Osteoblast (primary cell): ENCODE data around the gene SPPL2C. TPM values are rescaled to one million over a fixed set of nuclear protein-coding genes. Genes with fewer than 3 reads are reported as not detected.

ENCODE experiments used
- DNase-seq: peaks from one replicate; pipeline ENCODE4 v3.0.0; 2011; ENCODE audit warnings: low spot score, mixed read lengths; ENCODE audit not compliant: insufficient read length; ENCODE audit errors: missing footprints
- H2AFZ ChIP-seq: 2 replicates; pipeline ENCODE4 v1.6.0; 2011; ENCODE audit warnings: mild to moderate bottlenecking, low read length
- H3K27ac ChIP-seq: 2 replicates; pipeline ENCODE4 v1.5.1; 2011; ENCODE audit warnings: mild to moderate bottlenecking, low read depth, low read length, moderate library complexity
- H3K27me3 ChIP-seq: 2 replicates; pipeline ENCODE4 v1.6.0; 2012; ENCODE audit warnings: mild to moderate bottlenecking, control low read depth, inconsistent platforms, low read length, moderate library complexity; ENCODE audit not compliant: insufficient read depth
- H3K36me3 ChIP-seq: 2 replicates; pipeline ENCODE4 v1.5.1; 2011; ENCODE audit warnings: mild to moderate bottlenecking, low read length, control low read depth, moderate library complexity; ENCODE audit not compliant: insufficient read depth
- H3K4me1 ChIP-seq: 2 replicates; pipeline ENCODE4 v1.5.1; 2011; ENCODE audit warnings: mild to moderate bottlenecking, low read length, control low read depth, moderate library complexity; ENCODE audit not compliant: insufficient read depth
- H3K4me2 ChIP-seq: 2 replicates; pipeline ENCODE4 v1.6.0; 2011; ENCODE audit warnings: mild to moderate bottlenecking, low read length; ENCODE audit not compliant: insufficient read depth
- H3K4me3 ChIP-seq: fragments of 200-600 bp; sonication (generic); 3 replicates; pipeline ENCODE4 v1.5.1; 2012; ENCODE audit warnings: mild to moderate bottlenecking, low read length, inconsistent platforms; ENCODE audit not compliant: insufficient read depth
- H3K79me2 ChIP-seq: 2 replicates; pipeline ENCODE4 v1.6.0; 2012; ENCODE audit warnings: mild to moderate bottlenecking, low read length, control low read depth, inconsistent platforms; ENCODE audit not compliant: insufficient read depth
- H3K9me3 ChIP-seq: 2 replicates; pipeline ENCODE4 v1.5.1; 2011; ENCODE audit warnings: low read depth, low read length, control low read depth
- H4K20me1 ChIP-seq: 2 replicates; pipeline ENCODE4 v1.6.0; 2012; ENCODE audit warnings: mild to moderate bottlenecking, low read length, control low read depth; ENCODE audit not compliant: insufficient read depth
- CTCF ChIP-seq: IDR thresholded peaks from 2 replicates; pipeline ENCODE4 v1.5.1; 2011; ENCODE audit warnings: mild to moderate bottlenecking, low read depth, low read length, moderate library complexity; ENCODE audit errors: extremely low read depth
- total RNA-seq: library from RNA; depleted of rRNA; stranded (reverse); fragments of >200 nt; gene quantifications from 2 replicates; pipeline ENCODE4 v1.2.3, GENCODE V29; 2012

Gene SPPL2C
- total RNA-seq, 1 donor = not detected

GRCh38 chr17:45845376-45846185 lies 900 bp downstream of the SPPL2C start:
- Histone ChIP-seq H3K9me3 (no peaks in the 10 kb centered on the region), H3K27ac (no peak overlapping the region), H4K20me1 (no peaks in the 10 kb centered on the region), H3K4me2 (no peak overlapping the region), H3K79me2 (no peaks in the 10 kb centered on the region), H3K4me1 (no peaks in the 10 kb centered on the region), H3K27me3 (no peaks in the 10 kb centered on the region), H2AFZ (no peak overlapping the region), H3K4me3 (no peak overlapping the region), H3K36me3 (no peaks in the 10 kb centered on the region)
- DNase-seq = peak; percentile 65
- TF ChIP-seq CTCF = no peak

- no peaks in the 10 kb centered on the region for H3K79me2 ChIP-seq
- H4K20me1 ChIP-seq = no peaks in the 10 kb centered on the region
- DNase-seq = no peak
- H3K27me3 ChIP-seq = no peaks in the 10 kb centered on the region
- no peaks in the 10 kb centered on the region for H3K9me3 ChIP-seq
- no peaks in the 10 kb centered on the region for H3K36me3 ChIP-seq
- H3K4me3 ChIP-seq = no peak overlapping the region
- H3K4me2 ChIP-seq = no peak overlapping the region
- no peak overlapping the region for H3K27ac ChIP-seq
- H3K4me1 ChIP-seq = no peaks in the 10 kb centered on the region
- H2AFZ ChIP-seq = no peak overlapping the region
- no peak for TF ChIP-seq CTCF
Observed at GRCh38 chr17:45846223-45846622, 1.5 kb downstream of the SPPL2C start.

GRCh38 chr17:45846646-45847045 lies 2.0 kb downstream of the SPPL2C start:
- Histone ChIP-seq H3K36me3 (no peaks in the 10 kb centered on the region), H3K4me2 (no peak overlapping the region), H2AFZ (no peak overlapping the region), H3K27me3 (no peaks in the 10 kb centered on the region), H3K79me2 (no peaks in the 10 kb centered on the region), H3K27ac (no peak overlapping the region), H3K9me3 (no peaks in the 10 kb centered on the region), H4K20me1 (no peaks in the 10 kb centered on the region), H3K4me1 (no peaks in the 10 kb centered on the region), H3K4me3 (no peak overlapping the region)
- no peak for DNase-seq
- no peak for TF ChIP-seq CTCF

GRCh38 chr17:45847101-45847500 lies 2.4 kb downstream of the SPPL2C start:
- no peaks in the 10 kb centered on the region for H4K20me1 ChIP-seq
- no peaks in the 10 kb centered on the region for H3K9me3 ChIP-seq
- no peaks in the 10 kb centered on the region for H3K27me3 ChIP-seq
- H3K4me3 ChIP-seq = no peak overlapping the region
- H3K36me3 ChIP-seq = no peaks in the 10 kb centered on the region
- H3K27ac ChIP-seq = no peak overlapping the region
- no peak for DNase-seq
- H3K79me2 ChIP-seq = no peaks in the 10 kb centered on the region
- no peak overlapping the region for H2AFZ ChIP-seq
- H3K4me2 ChIP-seq = no peak overlapping the region
- TF ChIP-seq CTCF = no peak
- no peaks in the 10 kb centered on the region for H3K4me1 ChIP-seq
